NOMO-1 treated with dmso at 0.1 percent for 144 hours (cell line): Measurements from ENCODE around the gene AQP6.
"Not testable (repeated sequence)": the region's sequence is repeated elsewhere in the genome, so short reads cannot be mapped to it uniquely, and the experiment has no call there.

Experiments used
- DNase-seq: peaks from one replicate; lab custom pipeline; 2025; ENCODE audit not compliant: unreplicated experiment; lab: John Stamatoyannopoulos, UW

Gene AQP6

GRCh38 chr12:49989400-49989799, 16.7 kb downstream of the AQP6 start:
- not testable (repeated sequence) for DNase-seq

- DNase-seq: peak; percentile 43
These were observed 17.5 kb downstream of the AQP6 start for GRCh38 chr12:49990273-49990672.

GRCh38 chr12:49998453-49998852, 25.7 kb downstream of the AQP6 start:
- DNase-seq: no peak

GRCh38 chr12:50003595-50003994, 30.8 kb downstream of the AQP6 start:
- DNase-seq: no peak

GRCh38 chr12:50004696-50005095, 31.9 kb downstream of the AQP6 start:
- no peak for DNase-seq

GRCh38 chr12:50005175-50005574, 32.4 kb downstream of the AQP6 start:
- DNase-seq: no peak

GRCh38 chr12:50006280-50006679, 33.5 kb downstream of the AQP6 start:
- DNase-seq: no peak

- no peak for DNase-seq
These were observed 34.2 kb downstream of the AQP6 start for GRCh38 chr12:50006754-50007442.

GRCh38 chr12:50013361-50014147, 40.8 kb downstream of the AQP6 start:
- DNase-seq: no peak

- no peak for DNase-seq
These were observed 41.6 kb downstream of the AQP6 start for GRCh38 chr12:50014342-50014741.

- no peak for DNase-seq
These were observed 44.0 kb downstream of the AQP6 start for GRCh38 chr12:50016501-50017475.

GRCh38 chr12:50017641-50018040, 44.9 kb downstream of the AQP6 start:
- DNase-seq: no peak

- DNase-seq: no peak
These were observed 45.4 kb downstream of the AQP6 start for GRCh38 chr12:50018154-50018553.

- no peak for DNase-seq
These were observed 46.2 kb downstream of the AQP6 start for GRCh38 chr12:50018968-50019367.

- DNase-seq: no peak
These were observed 46.8 kb downstream of the AQP6 start for GRCh38 chr12:50019524-50019923.

GRCh38 chr12:50021031-50021430, 48.3 kb downstream of the AQP6 start:
- no peak for DNase-seq

- no peak for DNase-seq
These were observed 50.2 kb downstream of the AQP6 start for GRCh38 chr12:50022903-50023302.

- no peak for DNase-seq
These were observed 51.5 kb downstream of the AQP6 start for GRCh38 chr12:50024227-50024626.

- no peak for DNase-seq
These were observed 52.0 kb downstream of the AQP6 start for GRCh38 chr12:50024805-50025186.

- DNase-seq: peak; percentile 96
These were observed 52.7 kb downstream of the AQP6 start, which contains the start of gene RACGAP1 for GRCh38 chr12:50025187-50026059. RACGAP1 (minus strand) TSS chr12:50025494; CDS start chr12:50016715, 8,779 bp downstream.
